Neural cell (in vitro differentiated cells): ENCODE data around the gene MACIR.

Experiments used
- CTCF ChIP-seq: fragments of 450-650 bp; IDR thresholded peaks from 2 replicates; pipeline ENCODE4 v1.5.1; 2014; ENCODE audit warnings: antibody characterized with exemption, mild to moderate bottlenecking, moderate library complexity; ENCODE audit not compliant: poor library complexity, severe bottlenecking
- EP300 ChIP-seq: fragments of 450-650 bp; conservative IDR thresholded peaks from 2 replicates; pipeline ENCODE4 v1.6.1; 2014; ENCODE audit warnings: antibody characterized with exemption, mild to moderate bottlenecking, moderate library complexity; ENCODE audit not compliant: poor library complexity, severe bottlenecking
- EZH2 ChIP-seq: fragments of 200-600, 300-800 bp; shearing (Covaris generic), sonication (generic); IDR thresholded peaks from 2 replicates; pipeline ENCODE4 v1.6.1; 2014; ENCODE audit warnings: antibody characterized with exemption, low read length, borderline replicate concordance, mild to moderate bottlenecking; ENCODE audit not compliant: insufficient read depth, poor library complexity, severe bottlenecking
- MXI1 ChIP-seq: fragments of 450-650 bp; conservative IDR thresholded peaks from 2 replicates; pipeline ENCODE4 v1.6.1; 2014; ENCODE audit warnings: antibody characterized with exemption, mild to moderate bottlenecking; ENCODE audit not compliant: poor library complexity, severe bottlenecking
- POLR2AphosphoS5 ChIP-seq: IDR thresholded peaks from 2 replicates; pipeline ENCODE4 v1.6.1; 2012
- RAD21 ChIP-seq: fragments of 450-650 bp; conservative IDR thresholded peaks from 2 replicates; pipeline ENCODE4 v1.6.1; 2014; ENCODE audit warnings: antibody characterized with exemption, mild to moderate bottlenecking, moderate library complexity
- TAF1 ChIP-seq: IDR thresholded peaks from 2 replicates; pipeline ENCODE4 v1.6.1; 2012; ENCODE audit warnings: low read depth

- TF ChIP-seq MXI1 = no peak
- TF ChIP-seq EZH2 = no peak
- TF ChIP-seq POLR2AphosphoS5 = no peak
- TF ChIP-seq CTCF = peak; percentile 34
- TF ChIP-seq RAD21 = peak; percentile 19
- no peak for TF ChIP-seq TAF1
- no peak for TF ChIP-seq EP300
Measured at GRCh38 chr5:103224118-103224893, 34.3 kb upstream of the MACIR start.
